HG02798 (cell line): ENCODE data around the gene COQ9.
"Not testable (repeated sequence)": the region's sequence is repeated elsewhere in the genome, so short reads cannot be mapped to it uniquely, and the experiment has no call there.

Source experiments
- ATAC-seq: cut with Tn5 transposase; IDR thresholded peaks from one replicate; pipeline ENCODE4 v1.9.1; 2021; ENCODE audit warnings: mild to moderate bottlenecking; ENCODE audit not compliant: unreplicated experiment, poor library complexity

Gene COQ9

DNA sequence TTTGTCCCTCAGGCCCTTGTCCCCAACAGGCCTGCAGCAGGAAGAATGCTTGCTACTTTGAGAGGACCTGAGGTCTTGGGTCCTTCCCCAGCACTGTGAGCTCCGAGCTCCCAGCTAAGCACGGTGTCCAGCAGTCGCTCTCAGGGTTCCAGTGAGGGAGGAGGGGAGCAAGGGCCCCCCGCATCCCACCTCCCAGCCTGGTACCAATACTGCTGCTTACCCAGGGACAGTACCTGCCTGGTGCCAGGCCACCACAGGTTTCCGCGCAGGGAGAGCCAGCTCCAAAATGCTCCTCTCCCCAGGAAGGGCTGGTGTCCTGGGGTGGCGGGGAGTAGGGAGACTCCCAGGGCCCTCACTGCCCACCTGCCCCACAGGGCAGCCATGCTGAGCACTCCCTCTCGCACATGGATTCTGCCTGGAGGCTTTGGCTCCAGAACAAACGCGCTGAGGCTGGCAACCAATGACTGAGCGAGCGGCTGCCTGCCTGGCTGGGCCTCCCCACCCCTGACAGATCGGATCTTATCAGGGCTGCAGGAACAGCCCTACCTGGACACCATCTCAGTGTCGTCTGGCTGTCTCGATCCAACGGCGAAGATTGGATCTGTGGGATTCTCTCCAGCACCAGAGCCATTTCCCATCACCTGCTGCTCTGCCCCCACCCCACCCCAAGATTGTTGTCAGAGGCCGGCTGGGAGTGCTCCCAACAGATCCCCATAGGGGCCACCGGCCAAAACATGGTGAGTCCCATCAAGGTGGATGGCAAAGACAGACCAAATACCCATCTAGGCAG lies 36.6 kb downstream of the COQ9 start:
- no peak for ATAC-seq

DNA sequence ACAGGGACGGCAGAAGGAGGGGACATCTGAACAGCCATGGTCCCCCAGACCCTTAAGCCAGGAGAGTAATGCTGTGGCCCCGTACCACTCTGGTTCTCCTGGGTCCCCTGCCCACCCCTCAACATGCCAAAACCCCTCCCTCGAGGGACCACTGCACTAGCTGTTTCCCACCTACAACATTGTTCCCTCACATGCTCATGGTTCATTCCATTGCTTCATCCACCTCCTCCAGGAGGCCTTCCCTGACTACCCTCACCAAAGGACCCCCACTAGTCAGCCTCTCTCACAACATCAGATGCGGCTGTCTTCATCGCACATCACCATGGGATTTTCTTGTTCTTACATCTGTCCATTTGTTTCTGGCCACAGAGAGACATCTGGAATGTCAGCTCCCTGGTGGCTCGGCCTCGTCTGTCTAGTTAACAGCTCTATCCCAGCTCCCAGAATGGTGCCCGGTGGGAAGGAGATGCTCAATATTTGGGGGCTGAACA lies 37.3 kb downstream of the COQ9 start:
- no peak for ATAC-seq

DNA sequence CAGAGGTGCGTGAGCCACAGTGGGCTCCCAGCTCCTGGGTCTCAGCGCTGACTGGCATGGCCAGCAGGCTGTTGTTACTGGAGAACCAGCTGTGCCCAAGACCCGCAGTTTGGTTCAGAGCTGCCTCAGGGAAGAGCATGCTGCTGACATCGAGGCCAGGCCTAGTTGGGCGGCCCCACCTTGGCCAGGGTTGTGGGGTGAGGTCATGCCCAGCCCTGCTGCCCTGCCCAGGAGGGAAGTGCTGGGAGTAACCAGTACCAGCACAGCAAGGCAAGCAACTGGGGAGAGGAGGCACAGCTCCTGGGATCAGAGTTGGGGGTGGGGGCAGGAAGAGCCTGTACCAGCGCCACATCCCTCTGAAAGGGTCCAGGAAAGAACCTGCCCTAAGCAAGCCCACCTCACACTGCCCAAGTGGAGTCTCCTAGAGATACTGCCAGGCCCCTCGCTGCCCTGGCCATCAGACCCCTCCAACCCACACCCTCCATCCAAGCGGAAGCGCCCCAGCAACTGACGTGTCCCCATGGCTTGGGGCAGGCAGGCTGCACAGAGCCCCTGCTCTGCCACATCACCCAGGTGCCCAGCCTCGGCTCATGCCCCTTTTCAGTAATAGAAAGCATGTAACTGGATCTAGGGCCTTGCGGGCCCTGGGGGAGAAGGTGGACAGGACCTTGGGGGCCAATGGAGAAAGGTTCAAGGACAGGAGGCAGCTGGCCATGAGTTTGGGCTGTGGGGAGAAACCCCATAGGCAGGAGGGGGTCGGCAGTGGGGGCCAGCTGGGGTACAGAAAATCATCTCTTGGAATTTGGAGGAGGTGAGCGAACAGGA lies 38.0 kb downstream of the COQ9 start:
- no peak for ATAC-seq

DNA sequence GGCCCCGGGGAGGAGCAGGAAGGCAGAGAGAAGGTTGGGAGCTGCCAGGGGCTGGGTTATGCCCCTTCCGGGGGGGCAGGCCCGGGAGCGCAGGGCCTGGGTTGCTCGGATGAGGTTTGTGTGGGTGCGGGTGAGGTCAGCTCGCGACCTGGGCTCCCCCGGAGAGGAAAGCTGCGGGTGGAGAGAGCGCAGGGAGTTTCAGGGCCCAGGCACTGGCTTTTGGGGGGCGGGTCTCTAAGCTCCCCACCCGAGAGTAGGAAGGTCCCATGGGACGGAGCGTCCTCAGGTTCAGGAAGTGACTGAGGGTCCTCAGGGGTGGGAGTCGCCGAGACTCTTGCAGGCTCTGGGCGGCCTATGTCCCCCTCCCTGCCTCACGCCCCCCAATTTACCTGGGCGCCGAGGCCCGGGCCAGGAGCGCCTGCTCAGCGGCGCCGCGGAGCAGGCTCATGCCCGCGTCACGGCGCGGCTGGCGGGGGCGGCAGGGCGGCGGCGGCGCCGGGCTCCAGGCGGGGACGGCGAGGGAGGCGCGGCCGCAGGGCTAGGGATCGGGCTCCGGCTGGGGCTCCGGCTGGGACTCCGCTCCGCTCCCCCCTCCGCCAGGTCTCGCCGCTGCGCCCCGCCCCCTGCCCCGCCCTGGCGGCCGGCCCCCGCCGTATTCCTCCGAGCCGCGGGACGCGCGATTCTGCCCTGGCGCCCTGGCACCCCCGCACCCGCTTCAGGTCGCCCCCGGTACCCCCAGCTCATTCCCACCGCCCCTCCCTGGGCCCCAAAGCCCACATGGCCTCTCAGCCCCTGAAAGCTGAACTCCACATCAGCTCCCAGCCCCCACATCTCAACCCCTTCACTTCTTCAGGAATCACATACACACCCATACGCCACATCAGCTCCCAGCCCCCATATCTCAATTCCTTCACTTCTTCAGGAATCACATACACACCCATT lies 38.9 kb downstream of the COQ9 start, which contains the start of gene DOK4:
Gene DOK4 (minus strand): TSS at position 578 of the 942 bp plus-strand sequence. CDS start 6,986 bp downstream, outside the sequence.
- ATAC-seq: peak; percentile 92

DNA sequence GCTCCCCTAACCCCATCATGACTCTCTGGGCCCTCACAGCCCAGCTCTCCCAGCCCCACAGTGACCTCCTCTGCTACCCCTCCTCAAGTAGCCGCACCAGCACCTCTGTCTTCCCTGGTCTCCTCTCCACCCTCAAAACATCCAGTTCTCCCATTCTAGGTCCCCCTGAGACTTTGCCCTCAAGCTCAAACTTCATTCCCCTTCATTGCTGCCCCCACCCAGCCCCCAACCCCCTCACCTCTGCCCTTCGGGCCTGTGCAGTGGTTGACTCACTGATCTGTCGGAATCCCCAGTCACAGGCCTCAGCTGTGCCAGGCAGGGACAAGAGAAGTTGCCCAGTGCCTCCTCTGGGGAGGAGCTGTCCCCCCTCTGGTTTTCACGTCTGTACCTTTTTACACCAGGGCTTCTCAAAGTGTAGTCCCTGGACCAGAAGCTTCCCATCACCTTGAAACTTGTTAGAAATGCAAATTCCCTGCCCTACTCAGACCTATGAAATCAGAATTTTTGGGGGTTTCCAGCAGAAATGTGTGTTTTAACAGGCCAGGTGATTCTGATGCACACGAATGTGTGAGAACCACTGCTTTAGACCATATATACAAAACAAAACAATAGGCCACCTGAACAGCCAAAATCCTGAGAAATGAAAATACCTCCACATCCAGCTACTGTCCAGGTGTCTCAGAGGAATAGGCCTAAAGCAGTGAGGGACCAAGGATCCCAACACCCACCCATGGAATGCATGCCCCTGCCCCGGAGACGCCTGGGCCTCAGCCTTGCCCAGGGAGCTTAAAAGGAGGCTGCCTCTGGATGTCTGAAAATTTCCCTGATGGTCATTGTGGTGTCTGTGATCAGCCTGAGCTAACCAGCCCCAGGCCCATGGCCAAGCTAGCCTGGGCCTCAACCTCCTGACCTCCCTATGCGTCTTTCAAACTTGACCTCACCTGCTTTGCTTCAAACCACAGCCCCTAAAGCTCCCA lies 39.9 kb downstream of the COQ9 start:
- ATAC-seq: no peak

DNA sequence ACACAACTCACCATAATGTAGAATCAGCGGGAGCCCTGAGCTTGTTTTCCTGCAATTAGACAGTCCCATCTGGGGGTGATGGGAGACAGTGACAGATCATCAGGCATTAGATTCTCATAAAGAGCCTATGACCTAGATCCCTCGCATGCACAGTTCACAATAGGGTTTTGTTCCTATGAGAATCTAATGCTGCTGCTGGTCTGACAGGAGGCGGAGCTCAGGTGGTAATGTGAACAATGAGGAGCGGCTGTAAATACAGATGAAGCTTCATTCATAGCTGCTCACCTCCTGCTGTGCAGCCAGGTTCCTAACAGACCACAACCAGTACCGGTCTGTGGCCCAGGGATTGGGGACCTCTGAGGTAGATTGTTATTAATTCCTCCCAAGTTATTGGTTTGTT lies 42.0 kb downstream of the COQ9 start:
- no peak for ATAC-seq

DNA sequence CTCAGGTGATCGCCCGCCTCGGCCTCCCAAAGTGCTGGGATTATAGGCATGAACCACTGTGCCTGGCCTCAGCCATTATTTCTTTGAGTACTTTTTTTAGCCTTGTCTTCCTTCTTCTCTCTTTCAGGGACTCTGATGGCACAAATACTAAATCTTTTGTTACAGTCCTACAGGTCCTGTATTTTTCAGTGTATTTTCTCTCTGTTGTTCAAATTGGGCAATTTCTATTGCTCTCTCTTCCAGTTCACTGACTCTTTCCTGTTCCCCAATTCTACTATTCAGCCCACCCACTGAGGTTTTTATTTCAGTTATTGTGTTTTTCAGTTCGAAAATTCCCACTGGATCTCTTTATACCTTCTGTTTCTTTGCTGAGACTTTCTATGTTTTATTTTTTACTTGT lies 46.5 kb downstream of the COQ9 start:
- ATAC-seq: no peak

DNA sequence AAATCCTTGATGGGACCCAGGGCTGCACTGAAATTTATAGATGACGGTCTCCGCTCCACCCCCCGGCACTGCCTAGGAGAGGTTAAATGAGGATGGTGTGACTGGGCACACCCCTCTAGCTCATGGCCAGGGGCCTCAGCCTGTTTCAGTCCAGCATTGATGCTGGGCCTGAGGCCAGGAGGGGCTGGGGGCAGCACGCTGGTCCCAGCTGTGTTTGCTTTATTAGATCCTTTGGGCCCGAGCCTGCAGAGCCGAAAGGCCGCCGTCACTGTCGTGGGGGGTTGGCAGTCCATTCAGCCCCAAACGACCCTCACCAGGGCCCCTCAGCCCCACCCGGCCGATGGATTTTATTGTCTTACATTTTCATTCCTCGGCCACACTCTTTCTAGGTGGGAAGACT lies 49.8 kb downstream of the COQ9 start:
- ATAC-seq: no peak

DNA sequence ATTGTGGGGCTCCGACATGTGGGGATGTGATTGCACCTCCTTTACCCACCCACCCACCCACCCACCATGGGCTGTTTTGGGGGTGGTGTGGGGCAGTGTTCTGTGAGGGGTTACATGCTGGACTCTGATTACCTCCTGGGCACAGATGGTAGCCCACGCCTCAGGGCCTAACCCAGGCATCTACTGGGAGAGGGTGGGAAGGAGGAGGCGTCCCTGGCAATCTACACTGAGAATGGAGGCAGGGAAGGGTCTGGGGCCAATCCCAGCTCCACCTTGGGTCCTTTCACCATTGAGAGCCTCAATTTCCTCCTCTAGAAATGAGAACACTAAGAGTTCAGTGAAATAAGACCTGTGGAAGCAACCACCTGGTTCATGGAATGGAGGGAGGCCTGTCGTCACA lies 50.8 kb downstream of the COQ9 start:
- no peak for ATAC-seq

DNA sequence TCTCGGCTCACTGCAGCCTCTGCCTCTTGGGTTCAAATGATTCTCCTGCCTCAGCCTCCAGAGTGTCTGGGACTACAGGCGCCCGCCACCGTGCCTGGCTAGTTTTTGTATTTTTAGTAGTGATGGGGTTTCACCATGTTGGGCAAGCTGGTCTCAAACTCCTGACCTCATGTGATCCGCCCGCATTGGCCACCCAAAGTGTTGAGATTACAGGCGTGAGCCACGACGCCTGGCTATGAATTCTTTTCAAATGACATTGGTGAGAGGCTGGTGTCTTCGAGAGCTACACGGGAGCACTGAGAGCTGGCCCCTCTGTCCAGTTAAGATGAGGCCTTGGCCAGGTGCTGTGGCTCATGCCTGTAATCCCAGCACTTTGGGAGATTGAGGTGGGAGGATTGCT lies 52.7 kb downstream of the COQ9 start:
- not testable (repeated sequence) for ATAC-seq

DNA sequence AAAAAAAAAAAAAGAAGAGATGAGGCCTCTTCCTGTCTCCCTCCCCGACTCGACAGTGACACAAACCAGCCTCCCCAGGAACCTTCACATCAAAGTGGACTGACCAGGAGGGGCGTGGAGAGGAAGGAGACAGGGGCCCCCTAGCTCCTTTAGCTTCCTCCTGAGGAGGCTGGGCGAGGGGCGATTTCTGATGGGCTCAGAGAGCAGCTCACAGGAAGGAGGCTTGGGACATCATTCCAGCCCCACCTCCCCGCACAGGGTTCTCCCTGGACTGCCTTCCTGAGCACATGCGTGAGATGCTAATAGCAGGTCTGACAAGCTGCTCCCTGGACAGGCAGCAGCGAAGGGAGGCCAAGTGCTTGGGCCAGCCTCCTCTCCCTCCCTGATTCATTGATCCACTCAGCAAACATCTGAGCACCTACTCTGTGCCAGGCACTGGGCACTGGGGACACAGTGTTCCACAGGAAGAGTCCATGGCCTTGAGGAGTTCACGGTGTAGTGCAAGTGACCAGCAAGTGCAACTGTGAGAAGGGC lies 53.4 kb downstream of the COQ9 start:
- no peak for ATAC-seq

DNA sequence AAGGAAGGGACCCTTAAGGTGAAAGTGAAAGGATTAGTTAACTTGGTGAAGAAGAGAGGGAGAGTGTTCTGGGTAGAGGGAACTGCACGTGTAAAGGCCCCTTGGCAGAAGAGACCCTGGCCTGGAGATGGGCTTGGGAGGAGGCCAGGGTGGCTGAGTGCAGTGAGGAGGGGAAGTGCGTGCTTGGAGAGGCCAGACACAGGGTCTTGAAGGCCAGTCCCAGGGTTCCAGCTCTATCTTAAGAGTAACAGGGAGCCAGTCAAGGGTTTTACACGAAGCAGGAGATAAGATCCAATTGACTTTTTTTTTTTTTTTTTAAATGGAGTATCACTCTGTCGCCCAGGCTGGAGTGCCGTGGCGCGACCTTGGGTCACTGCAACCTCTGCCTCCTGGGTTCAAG lies 54.2 kb downstream of the COQ9 start:
- ATAC-seq: no peak

DNA sequence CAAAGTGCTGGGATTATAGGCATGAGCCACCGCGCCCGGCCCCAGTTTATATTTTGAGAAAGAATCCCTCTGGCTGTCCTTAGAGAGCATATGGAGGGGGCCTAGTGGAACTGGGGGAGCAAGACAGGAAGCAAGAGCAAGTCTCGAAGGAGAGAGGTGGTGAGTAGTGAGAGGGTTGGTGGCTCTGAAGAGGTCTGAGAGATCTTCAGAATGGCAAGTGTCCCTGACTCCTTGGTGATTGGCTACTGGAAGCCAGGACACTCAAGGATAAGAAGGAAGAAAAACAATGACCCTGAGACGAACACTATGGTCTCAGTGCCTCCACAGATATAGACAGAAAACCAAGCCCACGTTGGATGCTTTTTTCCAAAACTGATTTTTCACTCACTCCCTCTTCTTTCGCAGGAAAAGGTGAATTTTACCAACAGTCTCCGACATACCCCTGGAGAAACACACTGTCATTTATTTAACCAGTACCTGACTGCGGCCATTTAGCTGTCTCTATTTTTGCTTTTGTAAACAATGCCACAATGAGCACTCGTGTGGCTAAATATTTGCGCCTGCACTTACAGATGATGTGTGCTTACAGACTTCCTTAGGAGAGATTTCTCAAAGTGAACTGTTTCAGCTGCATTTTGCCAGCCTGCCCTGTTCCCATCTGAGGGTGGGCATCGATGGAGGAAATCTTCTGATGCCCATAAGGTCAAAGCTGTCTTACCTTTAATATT lies 54.9 kb downstream of the COQ9 start:
- no peak for ATAC-seq

DNA sequence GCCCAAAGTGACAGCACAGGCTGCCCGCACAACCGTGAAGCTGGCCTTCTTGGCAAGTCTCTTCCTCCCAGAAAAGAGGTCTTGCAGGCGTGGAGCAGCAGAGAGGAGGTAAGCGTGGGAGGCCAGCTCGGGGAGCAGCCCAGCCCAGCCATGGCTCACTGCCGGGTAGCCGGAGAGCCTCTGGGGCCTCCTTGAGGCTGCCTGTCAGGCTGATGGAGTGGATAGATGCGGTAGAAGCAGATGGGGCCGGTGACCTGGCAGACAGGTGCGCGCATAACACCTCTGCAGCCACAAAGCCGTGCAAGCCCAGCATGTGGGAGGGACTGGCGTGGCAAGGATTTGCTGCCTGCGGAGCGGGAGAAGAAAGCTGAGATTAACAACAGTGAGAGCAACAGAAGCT lies 56.1 kb downstream of the COQ9 start:
- ATAC-seq: no peak

DNA sequence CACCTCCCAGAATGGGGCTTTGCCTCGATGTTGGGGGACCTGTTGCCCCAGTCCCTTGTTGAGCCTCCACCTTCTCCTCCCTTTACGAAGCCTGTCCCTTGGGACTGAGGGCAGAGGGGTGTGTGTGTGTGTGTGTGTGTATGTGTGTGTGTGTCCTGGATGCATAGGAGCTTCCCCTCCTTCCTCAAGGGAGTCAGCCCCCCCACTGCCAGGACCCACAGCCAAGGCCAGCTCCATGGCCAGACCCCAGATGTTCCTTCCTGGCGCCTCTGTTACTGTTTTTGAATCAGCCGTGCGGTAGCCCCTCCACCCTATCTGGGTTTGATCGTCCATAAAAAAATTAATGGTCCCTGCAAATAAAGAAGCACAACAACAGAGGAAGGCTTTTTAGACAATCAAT lies 56.7 kb downstream of the COQ9 start:
- ATAC-seq: no peak

DNA sequence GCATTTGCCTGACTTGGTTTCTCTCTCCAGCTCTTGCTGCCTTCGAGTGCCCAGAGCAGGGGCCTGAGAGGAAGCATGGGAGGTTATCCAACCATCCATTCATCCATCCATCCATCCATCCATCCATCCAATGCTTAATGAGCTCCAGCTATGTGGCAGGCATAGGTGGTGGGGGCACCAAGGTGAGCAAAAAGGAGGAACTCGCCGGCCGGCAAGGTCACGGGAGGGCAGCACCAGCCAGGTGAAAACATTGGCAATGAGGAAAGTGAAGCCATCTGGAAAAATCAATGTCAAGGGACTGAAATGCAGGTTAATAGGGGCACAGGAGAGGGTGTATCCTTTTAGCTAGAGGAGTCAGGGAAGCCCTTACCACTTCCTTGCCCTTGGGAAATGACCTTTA lies 57.2 kb downstream of the COQ9 start:
- ATAC-seq: no peak

DNA sequence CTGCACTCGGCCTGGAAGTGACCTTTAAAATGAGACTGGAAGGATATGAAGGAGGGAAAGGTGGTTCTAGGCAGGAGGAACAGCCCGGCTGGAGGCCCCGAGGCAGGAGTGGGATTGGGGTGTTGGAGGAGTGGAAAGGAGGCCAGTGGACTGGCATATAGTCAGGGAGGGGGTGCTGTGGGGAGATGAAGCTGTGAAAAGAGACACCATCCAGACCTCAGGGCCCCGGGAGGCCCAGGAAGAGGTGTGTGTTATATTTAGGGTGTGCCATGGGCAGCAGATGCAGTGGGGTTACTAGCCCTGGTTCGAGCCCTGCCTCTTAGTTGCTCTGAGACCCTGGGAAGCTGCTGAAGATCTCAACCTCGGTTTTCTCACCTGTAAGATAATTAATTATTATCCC lies 57.9 kb downstream of the COQ9 start:
- no peak for ATAC-seq
